Colonic mucosa (tissue), 4 donors: ENCODE measurements around the gene ZFP37. TPM values are rescaled to one million over a fixed set of nuclear protein-coding genes. Genes with fewer than 3 reads are reported as not detected.
A peak's percentile ranks its signal among the peaks of the same experiment; 100 is the strongest.
"Not testable (repeated sequence)": the region's sequence is repeated elsewhere in the genome, so short reads cannot be mapped to it uniquely, and the experiment has no call there.

ENCODE experiments used
- DNase-seq: peaks from one replicate; pipeline ENCODE4 v3.0.0-alpha.2; 2020
- H3K27ac ChIP-seq: fragments of 200-600 bp; one replicate; pipeline ENCODE4 v1.8.0; 2021
- H3K27me3 ChIP-seq: fragments of 200-600 bp; one replicate; pipeline ENCODE4 v1.8.0; 2021
- H3K36me3 ChIP-seq: fragments of 200-600 bp; one replicate; pipeline ENCODE4 v1.8.0; 2021
- H3K4me1 ChIP-seq: fragments of 200-600 bp; one replicate; pipeline ENCODE4 v1.8.0; 2021; ENCODE audit warnings: mild to moderate bottlenecking
- H3K4me3 ChIP-seq: fragments of 200-600 bp; one replicate; pipeline ENCODE4 v1.8.0; 2021
- H3K9ac ChIP-seq, 2 donors: one replicate each; pipeline ENCODE4 v1.7.0; 2013; ENCODE audit warnings: control low read depth in 2 of 2, low read depth in 2 of 2, low read length in 2 of 2
- H3K9me3 ChIP-seq: fragments of 200-600 bp; one replicate; pipeline ENCODE4 v1.8.0; 2021
- intact Hi-C: fragments of 100-400 bp; cut with DNase I; formaldehyde crosslinking; loops from one replicate; pipeline ENCODE4 v1.14.1; 2022
- total RNA-seq, 2 donors: library from RNA; stranded (reverse); fragmentation: NEBNext Ultra II Directional in 1 of 2; extraction: Animal tissue kit (Norgen Biotek cat#: 25700) in 1 of 2; gene quantifications; one replicate each; pipeline ENCODE4 v1.2.1, GENCODE V29; 2021
- TF ChIP-seq, protein P1 (sequence below): fragments of 200-600 bp; IDR thresholded peaks from one replicate; pipeline ENCODE4 v1.8.0; 2022; ENCODE audit warnings: antibody characterized with exemption, mild to moderate bottlenecking
- donor health status: healthy.
- donor health status: DM: no; HTN: no; CAD: no.
- donor health status: DM: no; HTN: no; CAD: no.

The ZFP37 gene
- total RNA-seq = under 1 TPM; 0.64 to 0.80 TPM

DNA sequence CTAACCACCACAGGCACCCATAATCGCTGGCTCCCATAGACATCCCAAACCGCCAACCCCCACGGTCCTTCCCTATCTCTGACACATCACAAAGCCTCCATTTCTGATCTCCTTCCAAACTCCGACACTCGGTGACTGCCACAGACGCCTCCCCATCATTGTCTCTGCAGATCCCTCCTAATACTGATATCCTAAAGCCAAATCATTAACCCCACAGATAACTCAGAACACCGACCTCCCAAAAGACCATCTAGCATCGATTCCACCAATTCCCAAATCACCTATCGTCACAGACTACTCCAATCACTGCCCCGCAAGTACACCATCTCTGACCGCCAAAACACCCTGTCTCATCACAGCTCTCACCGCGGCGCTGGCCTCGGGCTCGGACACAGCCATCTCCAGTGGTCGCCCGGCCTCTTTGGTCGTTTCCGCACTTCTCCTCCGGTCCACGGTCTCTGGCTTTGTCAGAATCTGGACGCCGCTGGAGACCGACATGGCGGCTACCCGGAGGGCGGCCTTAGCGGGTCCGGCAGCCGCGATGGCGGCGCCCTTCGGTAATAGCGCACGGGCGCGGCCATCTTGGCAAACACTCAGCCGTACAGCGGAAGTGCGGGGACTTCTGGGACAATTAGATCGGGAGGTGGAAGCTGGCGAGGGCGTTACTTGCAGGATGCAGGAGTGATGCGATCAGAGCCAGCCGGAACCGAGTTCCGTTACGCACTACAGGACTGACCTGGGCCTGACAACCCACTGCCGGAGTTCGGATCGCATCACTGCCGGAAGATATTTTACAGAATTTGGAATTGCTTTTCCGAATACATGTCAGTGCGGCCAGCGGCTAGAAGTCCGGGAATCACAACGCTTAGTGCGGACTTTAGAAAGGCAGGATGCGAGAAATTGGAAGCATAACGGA is at the start of gene ZFP37:
Gene ZFP37 (minus strand): TSS at position 534 of the 916 bp plus-strand sequence. CDS start 36 bp downstream, at position 498.
- no peaks in the 10 kb centered on the region for H3K9me3 ChIP-seq
- no peak within 1 kb of the TSS for H3K27ac ChIP-seq
- no peaks in the 10 kb centered on the region for H3K4me1 ChIP-seq
- peak; percentile 89 for DNase-seq
- intact Hi-C loops = no loop called here
- H3K36me3 ChIP-seq = no peaks in the 10 kb centered on the region
- no peaks in the 10 kb centered on the region for H3K27me3 ChIP-seq
- TF ChIP-seq, protein P1, sequence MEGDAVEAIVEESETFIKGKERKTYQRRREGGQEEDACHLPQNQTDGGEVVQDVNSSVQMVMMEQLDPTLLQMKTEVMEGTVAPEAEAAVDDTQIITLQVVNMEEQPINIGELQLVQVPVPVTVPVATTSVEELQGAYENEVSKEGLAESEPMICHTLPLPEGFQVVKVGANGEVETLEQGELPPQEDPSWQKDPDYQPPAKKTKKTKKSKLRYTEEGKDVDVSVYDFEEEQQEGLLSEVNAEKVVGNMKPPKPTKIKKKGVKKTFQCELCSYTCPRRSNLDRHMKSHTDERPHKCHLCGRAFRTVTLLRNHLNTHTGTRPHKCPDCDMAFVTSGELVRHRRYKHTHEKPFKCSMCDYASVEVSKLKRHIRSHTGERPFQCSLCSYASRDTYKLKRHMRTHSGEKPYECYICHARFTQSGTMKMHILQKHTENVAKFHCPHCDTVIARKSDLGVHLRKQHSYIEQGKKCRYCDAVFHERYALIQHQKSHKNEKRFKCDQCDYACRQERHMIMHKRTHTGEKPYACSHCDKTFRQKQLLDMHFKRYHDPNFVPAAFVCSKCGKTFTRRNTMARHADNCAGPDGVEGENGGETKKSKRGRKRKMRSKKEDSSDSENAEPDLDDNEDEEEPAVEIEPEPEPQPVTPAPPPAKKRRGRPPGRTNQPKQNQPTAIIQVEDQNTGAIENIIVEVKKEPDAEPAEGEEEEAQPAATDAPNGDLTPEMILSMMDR = no peak
- peak within 1 kb of the TSS; percentile 51 for H3K4me3 ChIP-seq
- H3K9ac ChIP-seq = peak within 1 kb of the TSS; percentile 44 to 64

DNA sequence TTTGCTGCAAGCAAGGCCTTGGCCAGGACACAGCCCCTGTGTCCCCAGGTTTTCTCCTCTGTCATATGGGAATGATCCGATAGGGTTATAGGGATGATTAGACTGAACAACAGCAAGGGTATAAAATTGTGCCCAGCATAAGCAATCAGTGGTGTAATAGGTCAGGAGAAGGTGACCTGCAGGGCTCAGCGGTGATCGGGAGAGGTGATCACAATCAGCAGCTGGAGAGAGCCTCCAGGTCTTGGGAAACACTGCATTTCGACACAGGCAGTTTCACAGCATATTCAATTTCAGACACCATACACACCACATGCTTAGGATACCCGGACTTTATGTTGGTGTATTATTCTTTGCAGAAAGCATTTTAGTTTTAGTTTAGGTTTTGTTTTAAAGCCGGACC is 48.8 kb upstream of the ZFP37 start:
- H3K4me1 ChIP-seq, DNase-seq, H3K4me3 ChIP-seq, H3K36me3 ChIP-seq, H3K9me3 ChIP-seq, intact Hi-C loops, H3K27me3 ChIP-seq, H3K9ac ChIP-seq, H3K27ac ChIP-seq: not testable (repeated sequence)

DNA sequence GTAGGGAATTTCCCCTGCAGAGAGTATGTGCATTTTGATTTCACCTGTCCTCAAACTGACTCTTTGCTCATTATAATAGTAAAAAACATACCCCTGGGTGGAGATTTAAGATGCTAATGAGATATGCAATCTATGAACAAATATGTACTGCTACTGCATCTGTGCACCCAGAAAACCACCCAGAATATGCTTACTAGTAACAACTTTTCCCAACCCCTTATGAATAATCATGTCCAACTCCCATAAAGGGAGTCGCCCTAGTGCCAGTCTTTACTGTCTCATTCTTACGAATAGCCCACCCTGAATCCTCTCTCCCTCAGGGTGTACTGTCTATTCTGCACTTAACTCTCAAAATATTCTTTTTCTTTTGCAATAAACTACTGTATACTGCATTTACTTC is 39.0 kb upstream of the ZFP37 start:
- Histone ChIP-seq H3K36me3 (no peaks in the 10 kb centered on the region), H3K27ac (no peak overlapping the region), H3K4me3 (no peak overlapping the region), H3K4me1 (no peaks in the 10 kb centered on the region), H3K9ac (no peak overlapping the region), H3K27me3 (peaks cover 8% of the 10 kb centered on the region), H3K9me3 (no peaks in the 10 kb centered on the region)
- no peak for DNase-seq
- intact Hi-C loops = no loop called here
- TF ChIP-seq, protein P1 = no peak

DNA sequence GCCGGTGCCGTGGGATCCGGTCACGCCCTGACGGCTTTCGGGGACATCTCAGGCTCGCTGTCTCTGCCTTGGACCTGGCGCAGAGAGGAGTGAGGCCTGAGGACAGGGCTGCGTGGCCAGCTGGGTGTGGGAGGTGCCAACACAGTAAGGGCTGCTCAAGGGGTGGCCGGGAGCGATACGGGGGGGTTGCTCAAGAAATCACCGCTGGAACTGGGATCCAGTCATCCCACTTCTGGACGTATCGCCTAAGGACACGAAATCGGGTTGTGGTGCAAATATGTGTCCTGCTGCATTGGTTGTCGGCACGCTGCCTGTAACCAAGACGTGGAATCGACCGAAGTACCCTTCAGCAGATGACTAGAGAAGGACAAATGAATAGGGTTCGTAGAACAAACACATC is 33.4 kb upstream of the ZFP37 start:
- H3K4me3 ChIP-seq, H3K27me3 ChIP-seq, H3K9me3 ChIP-seq, H3K36me3 ChIP-seq, DNase-seq, H3K9ac ChIP-seq, H3K4me1 ChIP-seq, intact Hi-C loops, H3K27ac ChIP-seq: not testable (repeated sequence)

DNA sequence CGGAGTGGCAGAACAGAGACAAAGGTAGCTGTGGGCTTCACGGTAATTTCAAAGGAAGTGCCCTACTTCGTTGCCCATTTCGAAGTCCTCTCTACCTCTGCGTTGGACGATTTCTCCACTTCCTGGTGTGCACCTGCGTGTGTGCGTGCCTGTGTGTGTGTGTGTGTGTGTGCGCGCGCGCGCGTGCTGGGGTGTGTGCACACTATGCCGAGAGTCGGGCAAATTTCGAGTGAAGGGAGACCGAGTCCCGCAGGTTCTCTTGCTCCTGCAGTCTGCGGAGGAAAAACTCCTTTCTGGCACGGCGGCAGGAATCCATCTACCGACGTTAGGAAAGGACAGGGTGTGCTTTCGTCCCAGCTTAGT is 32.6 kb upstream of the ZFP37 start:
- H3K36me3 ChIP-seq, H3K9ac ChIP-seq, H3K27me3 ChIP-seq, intact Hi-C loops, H3K27ac ChIP-seq, H3K4me3 ChIP-seq, DNase-seq, H3K4me1 ChIP-seq, H3K9me3 ChIP-seq: not testable (repeated sequence)

DNA sequence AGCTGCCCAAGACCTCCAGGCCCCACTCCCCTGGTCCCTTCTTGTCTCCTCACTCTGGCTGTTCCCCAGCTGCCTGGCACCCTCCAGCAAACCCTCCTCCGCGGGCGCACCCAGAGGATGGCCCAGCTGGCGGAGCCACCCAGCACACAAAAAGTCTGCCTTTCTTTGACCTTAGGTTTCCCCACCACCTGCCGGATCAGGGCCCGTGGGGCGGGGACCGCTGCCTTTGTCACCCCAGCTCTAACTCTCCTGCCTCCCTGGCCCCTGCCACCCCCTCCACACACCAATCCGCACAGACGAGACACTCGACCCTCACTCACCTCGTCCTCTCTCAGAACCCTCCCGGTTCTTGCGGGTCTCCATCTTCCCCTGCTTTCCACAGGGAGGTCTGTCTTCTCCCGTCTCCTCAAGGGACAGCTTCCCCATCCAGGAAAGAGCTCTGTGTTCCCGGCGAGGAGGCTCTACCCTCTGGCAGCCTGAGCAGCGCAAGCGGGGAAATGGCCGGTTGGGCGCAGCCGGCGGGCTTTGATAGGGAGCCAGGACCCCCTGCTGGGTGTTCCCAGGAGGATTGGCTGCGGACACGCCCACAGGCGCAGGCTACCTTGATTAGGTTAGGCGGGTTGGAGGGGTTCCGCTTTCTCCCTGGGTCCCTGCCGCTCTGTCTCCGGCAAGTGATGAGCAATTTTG is 32.1 kb upstream of the ZFP37 start:
- H3K9me3 ChIP-seq, H3K27me3 ChIP-seq, H3K4me1 ChIP-seq, H3K4me3 ChIP-seq, DNase-seq, H3K27ac ChIP-seq, H3K9ac ChIP-seq, intact Hi-C loops, H3K36me3 ChIP-seq: not testable (repeated sequence)

DNA sequence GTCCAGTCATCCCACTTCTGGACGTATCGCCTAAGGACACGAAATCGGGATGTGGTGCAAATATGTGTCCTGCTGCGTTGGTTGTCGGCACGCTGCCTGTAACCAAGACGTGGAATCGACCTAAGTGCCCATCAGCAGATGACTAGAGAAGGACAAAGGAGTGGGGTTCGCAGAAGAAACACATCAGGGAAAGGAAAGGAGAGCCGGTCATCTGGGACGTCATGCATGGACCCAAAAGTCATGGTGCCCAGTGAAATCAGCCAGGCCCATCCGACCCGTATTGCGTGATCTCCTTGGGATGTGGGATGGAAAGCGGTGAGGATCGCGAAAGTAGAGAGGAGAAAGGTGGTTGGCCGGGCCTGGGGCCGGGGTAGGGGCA is 6.4 kb upstream of the ZFP37 start:
- intact Hi-C loops, H3K9ac ChIP-seq, H3K9me3 ChIP-seq, H3K27me3 ChIP-seq, H3K27ac ChIP-seq, H3K36me3 ChIP-seq, H3K4me1 ChIP-seq, DNase-seq, H3K4me3 ChIP-seq: not testable (repeated sequence)

DNA sequence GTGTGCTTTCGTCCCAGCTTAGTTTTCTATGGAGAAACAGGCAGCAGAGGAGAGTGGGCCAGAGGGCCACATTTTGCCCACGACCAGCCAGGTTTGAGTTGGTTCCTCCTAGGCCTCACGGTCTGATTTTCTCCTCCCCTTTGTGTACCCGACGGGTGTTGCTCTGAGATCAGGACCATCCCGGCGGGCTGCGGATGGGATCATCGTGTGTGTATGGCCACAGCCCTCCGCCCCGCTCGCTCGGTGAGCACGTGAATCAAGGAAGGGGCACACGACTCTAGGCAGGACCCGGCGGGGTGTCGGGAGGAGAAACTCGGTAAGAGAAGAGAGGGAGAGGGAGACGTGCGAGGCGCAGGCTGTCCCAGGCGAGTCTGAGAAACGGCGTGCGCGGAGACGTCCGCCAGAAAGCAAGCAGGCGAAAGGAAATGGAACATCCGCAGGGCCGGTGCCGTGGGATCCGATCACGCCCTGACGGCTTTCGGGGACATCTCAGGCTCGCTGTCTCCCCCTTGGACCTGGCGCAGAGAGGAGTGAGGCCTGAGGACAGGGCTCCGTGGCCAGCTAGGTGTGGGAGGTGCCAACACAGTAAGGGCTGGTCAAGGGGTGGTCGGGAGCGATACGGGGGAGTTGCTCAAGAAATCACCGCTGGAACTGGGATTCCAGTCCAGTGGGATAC is 5.9 kb upstream of the ZFP37 start:
- H3K27me3 ChIP-seq, H3K36me3 ChIP-seq, H3K9ac ChIP-seq, H3K27ac ChIP-seq, H3K4me3 ChIP-seq, DNase-seq, intact Hi-C loops, H3K9me3 ChIP-seq, H3K4me1 ChIP-seq: not testable (repeated sequence)

DNA sequence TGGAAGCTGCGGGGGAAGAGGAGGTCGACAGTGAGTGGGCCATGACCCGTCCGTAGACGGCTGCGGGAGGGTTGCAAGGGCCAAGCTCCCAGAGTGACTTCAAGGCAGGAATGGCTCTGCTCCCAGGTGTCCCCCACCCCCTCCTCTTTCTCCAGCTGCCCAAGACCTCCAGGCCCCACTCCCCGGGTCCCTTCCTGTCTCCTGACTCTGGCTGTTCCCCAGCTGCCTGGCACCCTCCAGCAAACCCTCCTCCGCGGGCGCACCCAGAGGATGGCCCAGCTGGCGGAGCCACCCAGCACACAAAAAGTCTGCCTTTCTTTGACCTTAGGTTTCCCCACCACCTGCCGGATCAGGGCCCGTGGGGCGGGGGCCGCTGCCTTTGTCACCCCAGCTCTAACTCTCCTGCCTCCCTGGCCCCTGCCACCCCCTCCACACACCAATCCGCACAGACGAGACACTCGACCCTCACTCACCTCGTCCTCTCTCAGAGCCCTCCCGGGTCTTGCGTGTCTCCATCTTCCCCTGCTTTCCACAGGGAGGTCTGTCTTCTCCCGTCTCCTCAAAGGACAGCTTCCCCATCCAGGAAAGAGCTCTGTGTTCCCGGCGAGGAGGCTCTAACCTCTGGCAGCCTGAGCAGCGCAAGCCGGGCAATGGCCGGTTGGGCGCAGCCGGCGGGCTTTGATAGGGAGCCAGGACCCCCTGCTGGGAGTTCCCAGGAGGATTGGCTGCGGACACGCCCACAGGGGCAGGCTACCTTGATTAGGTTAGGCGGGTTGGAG is 4.7 kb upstream of the ZFP37 start:
- H3K27me3 ChIP-seq, DNase-seq, H3K36me3 ChIP-seq, H3K9ac ChIP-seq, H3K4me3 ChIP-seq, H3K27ac ChIP-seq, H3K9me3 ChIP-seq, intact Hi-C loops, H3K4me1 ChIP-seq: not testable (repeated sequence)

DNA sequence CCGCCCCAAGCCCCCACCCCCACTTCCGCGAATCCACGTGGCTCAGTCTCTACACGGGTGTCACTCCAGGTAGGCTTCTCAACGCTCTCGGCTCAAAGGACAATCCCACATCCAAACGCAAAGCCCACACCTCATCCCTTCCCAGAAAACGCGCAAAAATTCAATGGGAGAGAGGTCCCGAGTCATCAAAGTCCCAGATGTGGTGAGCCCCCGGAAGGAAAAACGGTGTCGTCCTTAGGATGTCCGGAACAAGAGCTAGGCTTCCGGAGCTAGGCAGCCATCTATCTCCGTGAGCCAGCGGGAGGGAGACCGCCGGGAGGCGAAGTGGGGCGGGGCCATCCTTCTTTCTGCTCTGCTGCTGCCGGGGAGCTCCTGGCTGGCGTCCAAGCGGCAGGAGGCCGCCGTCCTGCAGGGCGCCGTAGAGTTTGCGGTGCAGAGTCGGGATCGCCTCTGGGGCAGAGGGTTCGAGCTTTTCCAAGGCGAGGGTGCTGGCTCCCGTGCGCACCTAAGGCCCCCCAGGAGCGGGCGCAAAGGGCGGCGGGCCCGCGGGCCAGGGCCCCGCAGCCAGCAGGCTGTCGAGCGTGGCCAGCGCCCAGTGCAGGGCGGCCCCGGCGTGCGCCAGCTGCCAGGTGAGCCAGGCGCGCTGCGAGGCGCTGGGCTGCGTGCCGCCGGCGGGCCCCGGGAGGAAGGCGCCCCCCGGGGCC is 3.2 kb upstream of the ZFP37 start:
- H3K36me3 ChIP-seq, DNase-seq, H3K27me3 ChIP-seq, intact Hi-C loops, H3K9me3 ChIP-seq, H3K4me1 ChIP-seq, H3K4me3 ChIP-seq, H3K27ac ChIP-seq, H3K9ac ChIP-seq: not testable (repeated sequence)
